RWPE2 (cell line): ENCODE data around the gene ABHD15.

Source experiments
- ATAC-seq: fragments of 200-7000 bp; cut with Tn5 transposase; 3 replicates; pipeline ENCODE4 v1.9.1; 2021; ENCODE audit warnings: low read depth
- DNase-seq: peaks from one replicate; pipeline ENCODE4 v3.0.0-alpha.2; 2020; ENCODE audit warnings: low spot score
- H3K27ac ChIP-seq: fragments of 450-650 bp; 2 replicates; pipeline ENCODE4 v1.5.1; 2017; ENCODE audit warnings: mild to moderate bottlenecking; ENCODE audit not compliant: poor library complexity, severe bottlenecking
- H3K27me3 ChIP-seq: fragments of 250-450 bp; sonication (Bioruptor Pico); 2 replicates; pipeline ENCODE4 v1.5.1; 2021; ENCODE audit warnings: mild to moderate bottlenecking, moderate library complexity; ENCODE audit not compliant: insufficient read depth, poor library complexity, severe bottlenecking
- H3K36me3 ChIP-seq: fragments of 250-450 bp; sonication (Bioruptor Pico); 2 replicates; pipeline ENCODE4 v1.5.1; 2020; ENCODE audit warnings: low read depth, mild to moderate bottlenecking, moderate library complexity
- H3K4me1 ChIP-seq: fragments of 250-450 bp; sonication (Bioruptor Pico); 2 replicates; pipeline ENCODE4 v1.5.1; 2021; ENCODE audit warnings: mild to moderate bottlenecking, moderate library complexity; ENCODE audit not compliant: insufficient read depth, poor library complexity, severe bottlenecking
- H3K4me3 ChIP-seq: fragments of 250-450 bp; sonication (Bioruptor Pico); 2 replicates; pipeline ENCODE4 v1.5.1; 2021; ENCODE audit warnings: mild to moderate bottlenecking, moderate library complexity; ENCODE audit not compliant: severe bottlenecking
- H3K9me3 ChIP-seq: fragments of 250-450 bp; sonication (Bioruptor Pico); 2 replicates; pipeline ENCODE4 v1.5.1; 2021; ENCODE audit warnings: mild to moderate bottlenecking, moderate library complexity; ENCODE audit not compliant: severe bottlenecking
- CTCF ChIP-seq: fragments of 450-650 bp; IDR thresholded peaks from one replicate; pipeline ENCODE4 v1.5.1; 2017; ENCODE audit warnings: mild to moderate bottlenecking, moderate library complexity; ENCODE audit not compliant: poor library complexity, severe bottlenecking

The ABHD15 gene

GRCh38 chr17:29571883-29572681 lies 5.2 kb upstream of the ABHD15 start:
- no peak overlapping the region for H3K4me3 ChIP-seq
- H3K27me3 ChIP-seq = no peaks in the 10 kb centered on the region
- ATAC-seq = no peak
- peaks cover 3% of the 10 kb centered on the region for H3K4me1 ChIP-seq
- peaks cover 36% of the 10 kb centered on the region for H3K36me3 ChIP-seq
- DNase-seq = no peak
- H3K9me3 ChIP-seq = no peaks in the 10 kb centered on the region
- no peak overlapping the region for H3K27ac ChIP-seq
- TF ChIP-seq CTCF = no peak

GRCh38 chr17:29571486-29571882 lies 4.6 kb upstream of the ABHD15 start:
- Histone ChIP-seq H3K9me3 (no peaks in the 10 kb centered on the region), H3K27me3 (no peaks in the 10 kb centered on the region), H3K4me3 (no peak overlapping the region), H3K4me1 (peaks cover 3% of the 10 kb centered on the region), H3K27ac (no peak overlapping the region), H3K36me3 (peaks cover 30% of the 10 kb centered on the region)
- DNase-seq = no peak
- ATAC-seq = no peak
- TF ChIP-seq CTCF = no peak

- TF ChIP-seq CTCF = no peak
- Histone ChIP-seq H3K27me3 (no peaks in the 10 kb centered on the region), H3K4me1 (peaks cover 3% of the 10 kb centered on the region), H3K4me3 (no peak overlapping the region), H3K9me3 (no peaks in the 10 kb centered on the region), H3K36me3 (peaks cover 20% of the 10 kb centered on the region), H3K27ac (no peak overlapping the region)
- ATAC-seq = no peak
- DNase-seq = no peak
Measured at GRCh38 chr17:29570521-29570920, 3.7 kb upstream of the ABHD15 start.

GRCh38 chr17:29569245-29569950 lies 2.6 kb upstream of the ABHD15 start:
- H3K27me3 ChIP-seq = no peaks in the 10 kb centered on the region
- H3K4me3 ChIP-seq = peak overlapping the region; percentile 53
- DNase-seq (no peak), ATAC-seq (peak; percentile 4)
- H3K4me1 ChIP-seq = peaks cover 3% of the 10 kb centered on the region
- peak overlapping the region; percentile 79 for H3K27ac ChIP-seq
- no peak for TF ChIP-seq CTCF
- H3K36me3 ChIP-seq = peaks cover 11% of the 10 kb centered on the region
- H3K9me3 ChIP-seq = no peaks in the 10 kb centered on the region
